ENCODE measurements around the gene MTHFD1L. TPM values are rescaled to one million over a fixed set of nuclear protein-coding genes. Genes with fewer than 3 reads are reported as not detected.

Gene MTHFD1L
- total RNA-seq, 1 donor from 2014 or later, result 3.1 TPM

- H3K4me1 ChIP-seq, result peaks cover 13% of the 10 kb centered on the region
- no peak overlapping the region for H3K27ac ChIP-seq (replicated peaks)
- TF ChIP-seq CTCF (IDR thresholded peaks at IDR 0.05; ENCODE audit: borderline replicate concordance), result no peak
- no peaks in the 10 kb centered on the region for H3K9me3 ChIP-seq (replicated peaks)
- intact Hi-C loops (cut with micrococcal nuclease), result no loop called here
- no peak overlapping the region for H3K4me3 ChIP-seq
- no peaks in the 10 kb centered on the region for H3K36me3 ChIP-seq
- no peaks in the 10 kb centered on the region for H3K27me3 ChIP-seq (ENCODE audit: low read depth)
- DNase-seq, result peak; percentile 62
These were observed 71.8 kb downstream of the MTHFD1L start for GRCh38 chr6:150937132-150937906.

DNA sequence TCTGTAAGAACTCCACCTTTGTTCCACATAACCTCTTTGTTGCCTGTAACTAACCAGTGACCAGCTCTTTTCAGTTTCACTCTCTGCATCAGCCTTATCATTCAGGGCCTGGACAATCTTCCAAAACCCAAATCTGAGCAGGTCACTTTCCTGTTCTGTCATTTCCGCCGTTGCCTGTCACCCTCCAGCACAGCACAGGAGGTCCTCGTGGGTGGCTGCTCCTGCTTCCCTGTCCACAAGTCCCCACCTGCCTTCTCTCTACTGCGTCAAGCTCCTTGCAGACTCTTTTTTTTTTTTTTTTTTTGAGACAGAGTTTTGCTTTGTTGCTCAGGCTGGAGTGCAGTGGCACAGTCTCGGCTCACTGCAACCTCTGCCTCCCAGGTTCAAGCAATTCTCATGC, 73.9 kb downstream of the MTHFD1L start:
- Histone ChIP-seq H3K27me3 (ENCODE audit: low read depth) (no peaks in the 10 kb centered on the region), H3K4me3 (no peak overlapping the region), H3K4me1 (no peaks in the 10 kb centered on the region), H3K36me3 (no peaks in the 10 kb centered on the region), H3K27ac (replicated peaks) (no peak overlapping the region), H3K9me3 (replicated peaks) (no peaks in the 10 kb centered on the region)
- no peak for TF ChIP-seq CTCF (IDR thresholded peaks at IDR 0.05; ENCODE audit: borderline replicate concordance)
- no peak for DNase-seq
- intact Hi-C loops (cut with micrococcal nuclease), result no loop called here

- H3K36me3 ChIP-seq, result peaks cover 4% of the 10 kb centered on the region
- intact Hi-C loops (cut with micrococcal nuclease), result no loop called here
- H3K4me1 ChIP-seq, result no peaks in the 10 kb centered on the region
- H3K27ac ChIP-seq (replicated peaks), result peak overlapping the region; percentile 9
- H3K9me3 ChIP-seq (replicated peaks), result no peaks in the 10 kb centered on the region
- no peak for DNase-seq
- no peak overlapping the region for H3K4me3 ChIP-seq
- TF ChIP-seq CTCF (IDR thresholded peaks at IDR 0.05; ENCODE audit: borderline replicate concordance), result no peak
- H3K27me3 ChIP-seq (ENCODE audit: low read depth), result no peaks in the 10 kb centered on the region
These were observed 75.4 kb downstream of the MTHFD1L start for GRCh38 chr6:150940941-150941340.

DNA sequence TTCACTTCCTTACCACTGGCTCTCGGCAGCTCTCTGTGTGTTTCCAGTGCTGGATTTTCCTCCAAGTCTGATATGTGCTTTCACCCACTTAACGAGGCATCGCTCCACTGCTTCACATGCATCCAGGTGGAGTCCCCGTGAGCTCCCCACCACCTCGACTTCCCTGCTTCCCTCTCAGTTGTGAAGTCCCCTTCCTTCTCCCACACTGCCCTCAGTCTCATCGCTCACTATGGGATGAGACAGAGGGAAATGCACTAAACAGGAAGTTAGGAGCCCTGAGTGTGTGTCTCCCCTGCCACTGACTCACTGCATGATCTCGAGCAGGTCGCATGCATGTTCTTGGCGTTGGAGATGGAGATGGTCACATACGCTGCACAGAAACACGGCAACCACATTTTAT, 84.0 kb downstream of the MTHFD1L start:
- no peaks in the 10 kb centered on the region for H3K27me3 ChIP-seq (ENCODE audit: low read depth)
- H3K36me3 ChIP-seq, result peaks cover 15% of the 10 kb centered on the region
- intact Hi-C loops (cut with micrococcal nuclease), result no loop called here
- no peak overlapping the region for H3K4me3 ChIP-seq
- H3K9me3 ChIP-seq (replicated peaks), result no peaks in the 10 kb centered on the region
- no peak for DNase-seq
- TF ChIP-seq CTCF (IDR thresholded peaks at IDR 0.05; ENCODE audit: borderline replicate concordance), result no peak
- no peaks in the 10 kb centered on the region for H3K4me1 ChIP-seq
- no peak overlapping the region for H3K27ac ChIP-seq (replicated peaks)

DNA sequence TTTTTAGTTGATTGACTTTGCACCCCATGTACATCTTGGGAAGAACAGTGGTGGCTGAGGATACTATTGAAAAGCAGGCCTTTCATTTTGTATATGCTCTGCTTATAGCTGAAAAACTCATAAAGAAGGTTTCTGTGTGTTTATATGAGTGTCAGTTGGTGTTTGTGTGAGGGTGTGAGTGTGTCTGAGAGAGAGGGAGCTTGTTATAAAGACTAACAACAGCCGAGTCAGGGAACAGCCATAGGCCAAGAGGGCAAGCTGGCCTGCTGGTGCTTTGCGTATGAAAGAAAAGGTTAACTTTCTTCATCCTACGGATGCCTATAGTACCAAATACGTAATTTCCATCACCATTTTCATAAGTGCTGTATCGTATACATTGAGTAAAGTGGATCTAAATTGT, 88.3 kb downstream of the MTHFD1L start:
- Histone ChIP-seq H3K9me3 (replicated peaks) (no peaks in the 10 kb centered on the region), H3K27me3 (ENCODE audit: low read depth) (no peaks in the 10 kb centered on the region), H3K4me3 (no peak overlapping the region), H3K36me3 (peaks cover 7% of the 10 kb centered on the region), H3K27ac (replicated peaks) (no peak overlapping the region), H3K4me1 (no peaks in the 10 kb centered on the region)
- intact Hi-C loops (cut with micrococcal nuclease), result no loop called here
- DNase-seq, result no peak
- no peak for TF ChIP-seq CTCF (IDR thresholded peaks at IDR 0.05; ENCODE audit: borderline replicate concordance)
